Measurements from ENCODE around the gene BORCS6. TPM values are rescaled to one million over a fixed set of nuclear protein-coding genes. Genes with fewer than 3 reads are reported as not detected.

Gene BORCS6
- total RNA-seq, 1 donor from 2014 or later, result 4.8 TPM

- TF ChIP-seq CTCF (conservative IDR thresholded peaks at IDR 0.05), result peak; percentile 31
- peaks cover 20% of the 10 kb centered on the region for H3K4me1 Mint-ChIP-seq (ENCODE audit: unreplicated experiment)
- peak within 1 kb of the TSS; percentile 92 for H3K27ac Mint-ChIP-seq
- peak within 1 kb of the TSS; percentile 92 for H3K4me3 Mint-ChIP-seq
- no peaks in the 10 kb centered on the region for H3K27me3 Mint-ChIP-seq
- peaks cover 6% of the 10 kb centered on the region for H3K36me3 Mint-ChIP-seq
- no peaks in the 10 kb centered on the region for H3K9me3 Mint-ChIP-seq
- peak; percentile 89 for DNase-seq (ENCODE audit: extremely low spot score, unreplicated experiment)
Observed at GRCh38 chr17:8162233-8162996, 27.6 kb downstream of the BORCS6 start, which contains the start of gene VAMP2. VAMP2 (minus strand) TSS chr17:8162948; CDS start chr17:8162879, 69 bp downstream.

- DNase-seq (ENCODE audit: extremely low spot score, unreplicated experiment), result no peak
- Mint-ChIP-seq H3K27ac (peak overlapping the region; percentile 80), H3K36me3 (peaks cover 6% of the 10 kb centered on the region), H3K4me1 (ENCODE audit: unreplicated experiment) (peaks cover 20% of the 10 kb centered on the region), H3K27me3 (no peaks in the 10 kb centered on the region), H3K4me3 (peak overlapping the region; percentile 83), H3K9me3 (no peaks in the 10 kb centered on the region)
- no peak for TF ChIP-seq CTCF (conservative IDR thresholded peaks at IDR 0.05)
Observed at GRCh38 chr17:8161289-8162232, 28.4 kb downstream of the BORCS6 start.

- no peak for DNase-seq (ENCODE audit: extremely low spot score, unreplicated experiment)
- peak overlapping the region; percentile 40 for H3K27ac Mint-ChIP-seq
Observed at GRCh38 chr17:8160741-8161221, 29.2 kb downstream of the BORCS6 start.

GRCh38 chr17:8160224-8160577, 29.8 kb downstream of the BORCS6 start:
- peaks cover 6% of the 10 kb centered on the region for H3K36me3 Mint-ChIP-seq
- H3K4me3 Mint-ChIP-seq, result peak overlapping the region; percentile 83
- H3K27ac Mint-ChIP-seq, result peak overlapping the region; percentile 40
- no peak for TF ChIP-seq CTCF (conservative IDR thresholded peaks at IDR 0.05)
- no peaks in the 10 kb centered on the region for H3K27me3 Mint-ChIP-seq
- no peaks in the 10 kb centered on the region for H3K9me3 Mint-ChIP-seq
- no peak for DNase-seq (ENCODE audit: extremely low spot score, unreplicated experiment)
- H3K4me1 Mint-ChIP-seq (ENCODE audit: unreplicated experiment), result peaks cover 20% of the 10 kb centered on the region

More at GRCh38 chr17:8160741-8161221, 29.2 kb downstream of the BORCS6 start:
- Mint-ChIP-seq H3K4me3 (peak overlapping the region; percentile 83), H3K4me1 (ENCODE audit: unreplicated experiment) (peaks cover 20% of the 10 kb centered on the region), H3K36me3 (peaks cover 6% of the 10 kb centered on the region), H3K9me3 (no peaks in the 10 kb centered on the region), H3K27me3 (no peaks in the 10 kb centered on the region)
- no peak for TF ChIP-seq CTCF (conservative IDR thresholded peaks at IDR 0.05)

GRCh38 chr17:8159459-8160223, 30.3 kb downstream of the BORCS6 start:
- peak overlapping the region; percentile 68 for H3K4me3 Mint-ChIP-seq

More at GRCh38 chr17:8159459-8160223, 30.3 kb downstream of the BORCS6 start:
- no peak for TF ChIP-seq CTCF (conservative IDR thresholded peaks at IDR 0.05)
- Mint-ChIP-seq H3K27ac (peak overlapping the region; percentile 93), H3K9me3 (no peaks in the 10 kb centered on the region), H3K27me3 (no peaks in the 10 kb centered on the region), H3K4me1 (ENCODE audit: unreplicated experiment) (peaks cover 16% of the 10 kb centered on the region), H3K36me3 (peaks cover 6% of the 10 kb centered on the region)
- DNase-seq (ENCODE audit: extremely low spot score, unreplicated experiment), result no peak

Data from type B pancreatic cell (in vitro differentiated cells).